ENCODE measurements around the gene TMEM150C. TPM values are rescaled to one million over a fixed set of nuclear protein-coding genes. Genes with fewer than 3 reads are reported as not detected.

Gene TMEM150C
- polyA plus RNA-seq, 1 donor from 2014 or later = 4.9 TPM

GRCh38 chr4:82495666-82496065, 66.1 kb downstream of the TMEM150C start:
- H3K36me3 ChIP-seq (ENCODE audit: insufficient read depth, low read length) = no peaks in the 10 kb centered on the region

GRCh38 chr4:82493721-82494425, 67.9 kb downstream of the TMEM150C start:
- Histone ChIP-seq H4K20me1 (ENCODE audit: insufficient read depth) (no peaks in the 10 kb centered on the region), H3K4me2 (ENCODE audit: low read length) (no peak overlapping the region), H3K27ac (ENCODE audit: low read length) (no peak overlapping the region), H3K9me2 (ENCODE audit: insufficient read depth, low read length) (no peaks in the 10 kb centered on the region), H3F3A (ENCODE audit: insufficient read depth, low read length, poor library complexity, severe bottlenecking) (no peaks in the 10 kb centered on the region), H3K9me3 (ENCODE audit: low read length) (no peaks in the 10 kb centered on the region), H3K79me2 (replicated peaks; ENCODE audit: insufficient read depth, low read length) (no peaks in the 10 kb centered on the region), H3K27me3 (ENCODE audit: insufficient read depth, low read depth, low read length) (no peaks in the 10 kb centered on the region), H3K9ac (ENCODE audit: low read length) (no peak overlapping the region), H2AFZ (ENCODE audit: low read depth, low read length) (no peak overlapping the region), H3K36me3 (ENCODE audit: insufficient read depth, low read length) (no peaks in the 10 kb centered on the region), H3K4me3 (ENCODE audit: low read length) (no peak overlapping the region)
- TF ChIP-seq EZH2 (IDR thresholded peaks at IDR 0.05; ENCODE audit: borderline replicate concordance, insufficient read depth, low read length, poor library complexity, severe bottlenecking) = no peak
- TF ChIP-seq TAF1 (IDR thresholded peaks at IDR 0.05; ENCODE audit: low read depth) = no peak
- TF ChIP-seq MXI1 (conservative IDR thresholded peaks at IDR 0.05; ENCODE audit: poor library complexity, severe bottlenecking) = no peak
- no peak for TF ChIP-seq REST (IDR thresholded peaks at IDR 0.05; ENCODE audit: borderline replicate concordance)
- TF ChIP-seq RAD21 (conservative IDR thresholded peaks at IDR 0.05) = no peak
- TF ChIP-seq EP300 (conservative IDR thresholded peaks at IDR 0.05; ENCODE audit: poor library complexity, severe bottlenecking) = no peak

More at GRCh38 chr4:82495666-82496065, 66.1 kb downstream of the TMEM150C start:
- H3K79me2 ChIP-seq (replicated peaks; ENCODE audit: insufficient read depth, low read length) = no peaks in the 10 kb centered on the region
- peaks cover 6% of the 10 kb centered on the region for H3F3A ChIP-seq (ENCODE audit: insufficient read depth, low read length, poor library complexity, severe bottlenecking)
- no peak overlapping the region for H3K27ac ChIP-seq (ENCODE audit: low read length)
- no peaks in the 10 kb centered on the region for H3K9me2 ChIP-seq (ENCODE audit: insufficient read depth, low read length)
- H4K20me1 ChIP-seq (ENCODE audit: insufficient read depth) = no peaks in the 10 kb centered on the region
- TF ChIP-seq EP300 (conservative IDR thresholded peaks at IDR 0.05; ENCODE audit: poor library complexity, severe bottlenecking) (no peak), REST (IDR thresholded peaks at IDR 0.05; ENCODE audit: borderline replicate concordance) (no peak), SMC3 (conservative IDR thresholded peaks at IDR 0.05; ENCODE audit: poor library complexity) (no peak), TAF1 (IDR thresholded peaks at IDR 0.05; ENCODE audit: low read depth) (no peak), RAD21 (conservative IDR thresholded peaks at IDR 0.05) (no peak), CTCF (IDR thresholded peaks at IDR 0.05; ENCODE audit: poor library complexity, severe bottlenecking) (no peak), POLR2AphosphoS5 (IDR thresholded peaks at IDR 0.05) (no peak), MXI1 (conservative IDR thresholded peaks at IDR 0.05; ENCODE audit: poor library complexity, severe bottlenecking) (no peak), EZH2 (IDR thresholded peaks at IDR 0.05; ENCODE audit: borderline replicate concordance, insufficient read depth, low read length, poor library complexity, severe bottlenecking) (no peak)
- H2AFZ ChIP-seq (ENCODE audit: low read depth, low read length) = no peak overlapping the region
- no peaks in the 10 kb centered on the region for H3K9me3 ChIP-seq (ENCODE audit: low read length)
- no peaks in the 10 kb centered on the region for H3K27me3 ChIP-seq (ENCODE audit: insufficient read depth, low read depth, low read length)
- no peak overlapping the region for H3K9ac ChIP-seq (ENCODE audit: low read length)
- H3K4me3 ChIP-seq (ENCODE audit: low read length) = no peak overlapping the region
- no peak overlapping the region for H3K4me2 ChIP-seq (ENCODE audit: low read length)

Measured in neural cell (in vitro differentiated cells).